Karpas-422 (cell line): ENCODE measurements around the gene PCSK7. TPM values are rescaled to one million over a fixed set of nuclear protein-coding genes. Genes with fewer than 3 reads are reported as not detected.
A peak's percentile ranks its signal among the peaks of the same experiment; 100 is the strongest.

Source experiments
- DNase-seq: peaks from one replicate; pipeline ENCODE4 v3.0.0-alpha.2; 2015
- H2AFZ ChIP-seq: fragments of 200-600 bp; sonication (generic); 2 replicates; pipeline ENCODE4 v1.6.1; 2014; ENCODE audit warnings: antibody characterized with exemption, low read length, mixed read lengths
- H3K27ac ChIP-seq: fragments of 200-600 bp; sonication (generic); 2 replicates; pipeline ENCODE4 v1.5.1; 2014; ENCODE audit warnings: mild to moderate bottlenecking, low read length, moderate library complexity
- H3K27me3 ChIP-seq: fragments of 200-600 bp; sonication (generic); 2 replicates; pipeline ENCODE4 v1.6.1; 2014; ENCODE audit warnings: low read length, mixed read lengths
- H3K36me3 ChIP-seq: fragments of 200-600 bp; sonication (generic); 2 replicates; pipeline ENCODE4 v1.6.1; 2014; ENCODE audit warnings: low read length, mixed read lengths; ENCODE audit not compliant: insufficient read depth
- H3K4me1 ChIP-seq: fragments of 200-600 bp; sonication (generic); 2 replicates; pipeline ENCODE4 v1.6.1; 2014; ENCODE audit warnings: mild to moderate bottlenecking, low read length, mixed read lengths
- H3K4me2 ChIP-seq: fragments of 200-600 bp; sonication (generic); 2 replicates; pipeline ENCODE4 v1.6.1; 2014; ENCODE audit warnings: low read length, low read depth, mild to moderate bottlenecking; ENCODE audit not compliant: poor library complexity, severe bottlenecking
- H3K4me3 ChIP-seq: fragments of 200-600 bp; sonication (generic); 2 replicates; pipeline ENCODE4 v1.5.1; 2014; ENCODE audit warnings: mild to moderate bottlenecking, antibody characterized with exemption, low read length, mixed read lengths
- H3K79me2 ChIP-seq: fragments of 200-600 bp; sonication (generic); 2 replicates; pipeline ENCODE4 v1.6.1; 2014; ENCODE audit warnings: mild to moderate bottlenecking, low read length, mixed read lengths
- H3K9ac ChIP-seq: fragments of 200-600 bp; sonication (generic); 2 replicates; pipeline ENCODE4 v1.6.0; 2014; ENCODE audit warnings: low read length
- H3K9me2 ChIP-seq: fragments of 200-600 bp; sonication (generic), shearing (Covaris generic); replicated peaks from 2 replicates; pipeline ENCODE4 v1.6.0; 2014; ENCODE audit warnings: mild to moderate bottlenecking, low read length, moderate library complexity; ENCODE audit not compliant: insufficient read depth
- H3K9me3 ChIP-seq: fragments of 300-700, 200-600 bp; sonication (generic); 2 replicates; pipeline ENCODE4 v1.6.1; 2014; ENCODE audit warnings: low read length, mixed read lengths
- H4K20me1 ChIP-seq: fragments of 200-600 bp; sonication (generic); 2 replicates; pipeline ENCODE4 v1.6.1; 2014; ENCODE audit warnings: mild to moderate bottlenecking, antibody characterized with exemption, low read length, low read depth; ENCODE audit not compliant: insufficient read depth
- total RNA-seq: library from RNA; depleted of rRNA; stranded (reverse); fragments of >200 nt; shearing (Covaris generic); gene quantifications from 2 replicates; pipeline ENCODE4 v1.2.3, GENCODE V29; 2014; ENCODE audit warnings: low replicate concordance

PCSK7 gene
- total RNA-seq, 1 experiment from 2014 or later = 14.3 TPM

GRCh38 chr11:117195258-117195657 lies 36.6 kb downstream of the PCSK7 start:
- H2AFZ ChIP-seq = no peak overlapping the region
- no peak overlapping the region for H3K27ac ChIP-seq
- no peaks in the 10 kb centered on the region for H3K9me3 ChIP-seq
- H3K36me3 ChIP-seq = no peaks in the 10 kb centered on the region
- no peaks in the 10 kb centered on the region for H4K20me1 ChIP-seq
- no peak overlapping the region for H3K4me2 ChIP-seq
- H3K9ac ChIP-seq = no peak overlapping the region
- H3K4me1 ChIP-seq = peaks cover 2% of the 10 kb centered on the region
- no peaks in the 10 kb centered on the region for H3K9me2 ChIP-seq
- no peak overlapping the region for H3K4me3 ChIP-seq
- H3K27me3 ChIP-seq = no peaks in the 10 kb centered on the region
- no peak for DNase-seq
- no peaks in the 10 kb centered on the region for H3K79me2 ChIP-seq

- H2AFZ ChIP-seq = no peak overlapping the region
- no peaks in the 10 kb centered on the region for H3K36me3 ChIP-seq
- H3K4me1 ChIP-seq = peaks cover 12% of the 10 kb centered on the region
- no peak overlapping the region for H3K9ac ChIP-seq
- no peaks in the 10 kb centered on the region for H4K20me1 ChIP-seq
- no peaks in the 10 kb centered on the region for H3K9me2 ChIP-seq
- H3K27me3 ChIP-seq = no peaks in the 10 kb centered on the region
- no peak overlapping the region for H3K4me3 ChIP-seq
- no peak overlapping the region for H3K4me2 ChIP-seq
- peak; percentile 17 for DNase-seq
- H3K9me3 ChIP-seq = no peaks in the 10 kb centered on the region
- H3K27ac ChIP-seq = no peak overlapping the region
- H3K79me2 ChIP-seq = no peaks in the 10 kb centered on the region
Observed at GRCh38 chr11:117194267-117194666, 37.6 kb downstream of the PCSK7 start.

GRCh38 chr11:117193130-117194020 lies 38.5 kb downstream of the PCSK7 start:
- peak; percentile 2 for DNase-seq
- Histone ChIP-seq H3K36me3 (no peaks in the 10 kb centered on the region), H3K9me3 (no peaks in the 10 kb centered on the region), H3K79me2 (no peaks in the 10 kb centered on the region), H3K4me3 (no peak overlapping the region), H3K4me1 (peaks cover 18% of the 10 kb centered on the region), H2AFZ (no peak overlapping the region), H3K9ac (no peak overlapping the region), H3K4me2 (no peak overlapping the region), H3K27me3 (no peaks in the 10 kb centered on the region), H3K9me2 (no peaks in the 10 kb centered on the region), H3K27ac (no peak overlapping the region), H4K20me1 (no peaks in the 10 kb centered on the region)

GRCh38 chr11:117192401-117192875 lies 39.4 kb downstream of the PCSK7 start:
- Histone ChIP-seq H3K27ac (no peak overlapping the region), H2AFZ (no peak overlapping the region), H3K27me3 (no peaks in the 10 kb centered on the region), H4K20me1 (no peaks in the 10 kb centered on the region), H3K9me2 (no peaks in the 10 kb centered on the region), H3K4me1 (peaks cover 18% of the 10 kb centered on the region), H3K4me3 (no peak overlapping the region), H3K36me3 (no peaks in the 10 kb centered on the region), H3K9ac (no peak overlapping the region), H3K9me3 (no peaks in the 10 kb centered on the region), H3K79me2 (no peaks in the 10 kb centered on the region), H3K4me2 (no peak overlapping the region)
- no peak for DNase-seq

DNA sequence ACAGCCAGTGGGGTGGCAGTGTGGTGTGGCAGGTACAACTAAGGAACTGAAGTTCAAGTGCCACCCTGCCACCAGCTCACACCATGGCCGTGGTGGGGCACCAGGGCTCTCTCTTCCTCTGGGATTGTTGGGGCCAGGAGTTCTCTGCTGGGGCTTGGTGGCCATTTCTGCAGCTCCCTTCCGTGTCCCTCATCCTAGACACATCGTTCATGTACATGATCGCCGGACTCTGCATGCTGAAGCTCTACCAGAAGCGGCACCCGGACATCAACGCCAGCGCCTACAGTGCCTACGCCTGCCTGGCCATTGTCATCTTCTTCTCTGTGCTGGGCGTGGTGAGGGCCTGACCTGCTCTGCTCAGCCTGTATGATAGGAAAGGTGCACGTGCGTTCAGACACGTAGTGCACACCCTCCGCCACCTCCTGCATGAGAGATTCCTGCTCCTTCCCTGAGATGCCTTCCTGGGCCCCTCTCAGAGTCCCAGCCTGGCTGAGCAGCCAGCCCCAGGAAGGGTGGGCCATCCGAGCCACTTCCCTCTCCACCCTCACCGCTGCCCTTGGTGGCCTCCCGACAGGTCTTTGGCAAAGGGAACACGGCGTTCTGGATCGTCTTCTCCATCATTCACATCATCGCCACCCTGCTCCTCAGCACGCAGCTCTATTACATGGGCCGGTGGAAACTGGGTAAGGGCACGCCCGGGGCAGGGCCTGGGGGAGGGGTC lies 40.0 kb downstream of the PCSK7 start:
- Histone ChIP-seq H3K79me2 (no peaks in the 10 kb centered on the region), H2AFZ (no peak overlapping the region), H3K4me3 (no peak overlapping the region), H3K4me2 (no peak overlapping the region), H3K27me3 (no peaks in the 10 kb centered on the region), H3K4me1 (peaks cover 18% of the 10 kb centered on the region), H4K20me1 (no peaks in the 10 kb centered on the region), H3K27ac (no peak overlapping the region), H3K9me3 (no peaks in the 10 kb centered on the region), H3K9me2 (no peaks in the 10 kb centered on the region), H3K36me3 (no peaks in the 10 kb centered on the region), H3K9ac (no peak overlapping the region)
- DNase-seq = no peak

DNA sequence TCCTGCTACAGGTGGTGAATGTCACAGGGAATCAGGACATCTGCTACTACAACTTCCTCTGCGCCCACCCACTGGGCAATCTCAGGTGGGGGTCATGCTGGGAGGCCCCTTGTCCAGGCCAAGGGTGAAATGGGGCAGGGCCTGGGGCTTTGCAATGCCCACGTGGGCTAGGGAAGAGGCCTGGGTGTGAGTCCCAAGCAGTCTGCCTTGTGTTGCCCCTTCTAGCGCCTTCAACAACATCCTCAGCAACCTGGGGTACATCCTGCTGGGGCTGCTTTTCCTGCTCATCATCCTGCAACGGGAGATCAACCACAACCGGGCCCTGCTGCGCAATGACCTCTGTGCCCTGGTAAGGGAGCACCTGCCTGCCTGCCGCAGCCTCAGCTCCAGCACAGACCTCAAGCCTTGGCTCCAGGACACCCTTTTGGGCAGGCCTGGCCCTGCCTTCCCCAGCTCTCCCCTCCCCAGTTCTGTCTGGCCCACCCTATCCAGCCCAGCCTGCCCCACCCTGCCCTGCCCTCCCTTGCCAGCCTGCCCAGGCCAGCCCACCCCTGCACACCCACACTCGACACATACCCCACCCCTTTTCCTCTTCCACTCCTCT lies 41.8 kb downstream of the PCSK7 start:
- Histone ChIP-seq H3K36me3 (no peaks in the 10 kb centered on the region), H3K9me3 (no peaks in the 10 kb centered on the region), H3K27ac (peak overlapping the region; percentile 72), H3K4me3 (peak overlapping the region; percentile 36; the same call in 1 of the 2 replicates), H4K20me1 (no peaks in the 10 kb centered on the region), H3K79me2 (no peaks in the 10 kb centered on the region), H3K4me1 (peaks cover 32% of the 10 kb centered on the region), H3K9ac (peak overlapping the region; percentile 68), H3K9me2 (no peaks in the 10 kb centered on the region), H3K4me2 (peak overlapping the region; percentile 57), H2AFZ (no peak overlapping the region), H3K27me3 (no peaks in the 10 kb centered on the region)
- no peak for DNase-seq

DNA sequence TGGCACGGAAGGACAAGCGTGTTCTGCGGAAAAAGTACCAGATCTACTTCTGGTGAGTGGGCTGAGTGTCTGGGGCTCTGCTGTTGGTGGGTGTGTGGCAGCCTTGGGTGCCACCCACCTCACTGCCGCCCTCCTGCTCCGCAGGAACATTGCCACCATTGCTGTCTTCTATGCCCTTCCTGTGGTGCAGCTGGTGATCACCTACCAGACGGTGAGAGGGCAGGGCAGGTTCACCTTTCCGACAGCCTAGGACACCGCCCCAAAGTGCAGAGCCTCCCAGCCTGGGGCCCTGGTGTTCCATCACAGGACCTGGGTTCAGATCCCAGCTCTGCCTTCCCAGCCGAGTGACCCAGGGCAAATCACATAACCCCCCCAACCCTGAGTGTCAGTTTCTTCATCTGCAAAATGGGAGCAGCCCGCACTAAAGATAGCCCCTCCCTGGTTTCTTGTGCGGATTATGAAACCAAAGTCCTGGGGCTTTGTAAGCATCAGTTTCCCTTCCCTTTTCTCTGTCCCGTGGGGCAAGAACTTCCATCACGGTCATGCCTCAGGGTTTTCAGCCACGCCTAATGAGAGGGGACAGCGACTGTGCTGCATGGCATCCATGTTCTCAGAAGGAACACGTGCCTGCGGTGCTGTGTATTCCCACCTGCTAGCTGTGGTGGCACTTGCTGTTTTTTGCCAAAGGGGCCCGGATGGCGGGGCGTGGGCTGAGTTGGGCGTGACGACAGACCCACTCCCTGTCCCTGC lies 42.5 kb downstream of the PCSK7 start:
- no peaks in the 10 kb centered on the region for H3K36me3 ChIP-seq
- no peaks in the 10 kb centered on the region for H3K27me3 ChIP-seq
- no peaks in the 10 kb centered on the region for H3K79me2 ChIP-seq
- H3K9me3 ChIP-seq = no peaks in the 10 kb centered on the region
- H3K4me3 ChIP-seq = peak overlapping the region; percentile 36; the same call in 1 of the 2 replicates
- peak overlapping the region; percentile 57 for H3K4me2 ChIP-seq
- H3K9me2 ChIP-seq = no peaks in the 10 kb centered on the region
- no peak overlapping the region for H2AFZ ChIP-seq
- H3K27ac ChIP-seq = peak overlapping the region; percentile 72
- H4K20me1 ChIP-seq = no peaks in the 10 kb centered on the region
- peak; percentile 90 for DNase-seq
- peak overlapping the region; percentile 68 for H3K9ac ChIP-seq
- H3K4me1 ChIP-seq = peaks cover 32% of the 10 kb centered on the region
